HAP-1 (cell line): ENCODE results near the gene GFPT1.
A peak's percentile ranks its signal among the peaks of the same experiment; 100 is the strongest.

Source experiments
- DNase-seq, 2 experiments: peaks; one replicate each; pipeline ENCODE4 v3.0.0-alpha.2; 2016 to 2020; ENCODE audit warnings: low spot score in 2 of 2
- H3K27me3 ChIP-seq: fragments of 250-450 bp; sonication (Bioruptor Pico); 2 replicates; pipeline ENCODE4 v1.5.1; 2020; ENCODE audit warnings: low read depth, mild to moderate bottlenecking, moderate library complexity
- H3K36me3 ChIP-seq: fragments of 250-450 bp; sonication (Bioruptor Pico); replicated peaks from 2 replicates; pipeline ENCODE4 v1.5.1; 2020; ENCODE audit warnings: mild to moderate bottlenecking
- H3K4me1 ChIP-seq: fragments of 250-450 bp; sonication (Bioruptor Pico); 2 replicates; pipeline ENCODE4 v1.5.1; 2020; ENCODE audit warnings: mild to moderate bottlenecking
- H3K4me3 ChIP-seq: fragments of 250-450 bp; sonication (Bioruptor Pico); 2 replicates; pipeline ENCODE4 v1.5.1; 2020; ENCODE audit warnings: mild to moderate bottlenecking, moderate library complexity
- H3K9me3 ChIP-seq: fragments of 250-450 bp; sonication (Bioruptor Pico); 2 replicates; pipeline ENCODE4 v1.5.1; 2020; ENCODE audit warnings: mild to moderate bottlenecking, moderate library complexity
- in situ Hi-C: fragments of 300-500 bp; cut with MboI; formaldehyde crosslinking; loops from 3 replicates; pipeline ENCODE4 v1.14.3; 2020; ENCODE audit warnings: low sequenced_read_pairs, inconsistent platforms, mixed read lengths

GFPT1 gene

GRCh38 chr2:69393963-69394362 is 6.9 kb upstream of the GFPT1 start:
- DNase-seq = no peak
- Histone ChIP-seq H3K4me3 (no peak overlapping the region), H3K4me1 (no peaks in the 10 kb centered on the region; the same call in none of the 2 replicates), H3K36me3 (peaks cover 6% of the 10 kb centered on the region), H3K9me3 (no peaks in the 10 kb centered on the region), H3K27me3 (no peaks in the 10 kb centered on the region)
- in situ Hi-C loops = no loop called here

DNA sequence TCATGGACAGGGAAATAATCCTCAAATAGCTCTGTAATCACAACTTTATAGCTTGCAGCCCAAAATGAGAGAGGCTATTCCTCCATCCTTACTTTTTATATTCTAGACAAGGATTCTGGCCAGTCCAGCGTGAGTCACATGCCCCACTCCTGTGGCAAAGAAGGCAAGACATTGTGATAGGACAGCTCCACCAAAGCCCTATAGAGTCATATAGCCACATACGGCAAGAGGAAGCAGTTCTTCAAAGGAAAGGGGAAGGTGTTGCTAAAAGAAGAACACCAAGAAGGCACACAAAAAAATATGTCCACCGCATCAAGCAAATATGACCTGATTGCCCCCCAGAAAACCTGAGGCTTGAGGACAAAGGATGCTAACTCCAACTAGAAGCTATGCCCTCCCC is 3.4 kb upstream of the GFPT1 start:
- Histone ChIP-seq H3K36me3 (0 out of 2 replicates have a peak, but pooled peaks cover 6% of the 10 kb centered on the region), H3K9me3 (no peaks in the 10 kb centered on the region), H3K4me1 (peaks cover 4% of the 10 kb centered on the region), H3K4me3 (no peak overlapping the region), H3K27me3 (no peaks in the 10 kb centered on the region)
- in situ Hi-C loops = no loop called here
- no peak for DNase-seq

DNA sequence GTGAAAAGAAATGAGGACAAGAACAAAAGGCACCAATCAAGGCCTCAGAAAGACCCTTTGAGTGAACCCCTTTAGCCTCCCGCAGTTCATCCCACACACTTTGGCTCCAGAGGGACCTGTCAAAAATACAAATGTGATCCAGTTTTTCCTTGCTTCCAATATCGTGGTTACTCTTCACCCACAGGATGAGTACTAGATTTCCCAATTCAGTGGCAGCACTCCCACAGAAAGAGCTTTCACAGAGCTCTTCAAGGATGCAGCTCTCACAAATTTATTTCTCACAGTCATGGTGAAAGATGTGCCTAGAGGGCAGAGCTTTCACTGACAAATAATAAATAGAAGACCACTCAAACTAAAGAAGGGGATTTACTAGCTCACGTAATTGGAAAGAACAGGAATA is 3.0 kb upstream of the GFPT1 start:
- no peak overlapping the region for H3K4me3 ChIP-seq
- H3K4me1 ChIP-seq = peaks cover 6% of the 10 kb centered on the region
- no peak for DNase-seq
- H3K27me3 ChIP-seq = no peaks in the 10 kb centered on the region
- H3K36me3 ChIP-seq = 0 out of 2 replicates have a peak, but pooled peaks cover 6% of the 10 kb centered on the region
- in situ Hi-C loops = no loop called here
- H3K9me3 ChIP-seq = no peaks in the 10 kb centered on the region

DNA sequence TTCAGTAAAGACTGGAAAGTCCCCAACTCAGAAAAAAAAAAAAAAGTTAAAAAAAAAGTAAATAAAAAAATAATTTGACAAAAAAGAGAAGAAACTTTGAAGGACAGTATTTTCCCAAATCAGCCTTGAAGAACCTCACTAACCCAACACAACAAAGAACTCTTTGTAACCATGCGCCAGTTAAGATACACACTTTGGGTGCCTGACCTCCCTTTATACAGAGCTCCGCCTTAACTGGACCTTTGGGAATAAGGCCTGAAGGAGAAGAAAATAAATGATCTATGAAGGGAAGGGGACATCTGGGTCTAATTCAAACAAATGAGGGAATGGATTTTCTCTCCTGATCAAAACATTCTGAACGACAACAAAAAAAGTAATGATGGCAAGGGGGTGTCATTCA is 2.2 kb upstream of the GFPT1 start:
- no peaks in the 10 kb centered on the region for H3K27me3 ChIP-seq
- H3K9me3 ChIP-seq = no peaks in the 10 kb centered on the region
- no peak for DNase-seq
- H3K4me1 ChIP-seq = peaks cover 11% of the 10 kb centered on the region
- no peak overlapping the region for H3K4me3 ChIP-seq
- 0 out of 2 replicates have a peak, but pooled peaks cover 3% of the 10 kb centered on the region for H3K36me3 ChIP-seq
- in situ Hi-C loops = no loop called here

DNA sequence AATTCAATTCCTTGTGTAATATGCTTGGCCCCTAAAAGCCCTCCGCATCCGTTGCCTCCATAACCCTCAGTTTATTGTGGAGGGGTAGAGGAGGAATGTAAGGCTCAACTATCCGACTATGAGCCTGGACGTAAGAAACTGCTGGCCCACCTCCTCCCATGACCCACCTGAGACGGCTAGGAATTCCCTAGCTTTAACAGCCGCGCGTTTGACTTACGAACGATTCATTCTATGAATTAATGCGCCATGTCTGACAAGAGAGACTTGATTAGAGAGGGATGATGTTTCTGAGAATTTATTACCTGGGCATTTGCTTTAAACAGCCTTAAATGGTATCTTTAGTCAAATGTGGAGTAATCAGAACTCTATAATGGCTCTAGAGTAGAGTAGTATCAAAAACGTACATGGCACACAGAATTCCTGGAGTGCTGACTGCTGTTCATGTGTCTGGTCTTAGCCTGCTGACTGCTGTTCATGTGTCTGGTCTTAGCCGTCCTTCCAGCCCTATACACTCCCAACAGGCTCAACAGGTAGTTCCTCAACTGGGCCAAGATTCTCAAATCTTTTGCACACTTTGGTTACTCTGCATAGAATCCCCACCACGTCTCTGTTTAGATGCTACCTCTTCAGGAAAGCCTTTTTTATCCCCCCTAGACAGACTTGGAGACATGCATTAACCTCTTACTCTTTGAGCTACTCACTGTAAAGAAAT is 899 bp upstream of the GFPT1 start:
- H3K4me1 ChIP-seq = peaks cover 19% of the 10 kb centered on the region

DNA sequence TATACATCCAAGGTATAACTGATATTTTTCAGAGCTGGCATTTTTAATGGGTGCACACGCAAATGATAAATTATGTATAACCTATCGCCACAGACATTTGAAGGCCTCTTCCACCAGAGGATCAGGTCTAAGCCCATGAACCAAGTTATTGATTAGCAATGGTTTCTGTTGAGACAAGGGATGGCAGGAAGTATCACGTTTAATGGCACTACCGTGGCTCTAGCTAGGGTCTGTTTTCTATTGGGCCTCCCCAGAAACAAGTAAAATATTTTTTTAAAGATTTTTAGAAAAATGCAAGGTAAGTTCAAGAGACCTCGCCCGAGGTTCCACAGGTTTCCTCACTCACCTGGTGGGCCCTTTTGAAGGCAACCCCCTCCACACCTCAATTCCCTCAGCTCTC is 667 bp downstream of the GFPT1 start:
- DNase-seq = peak in 1 of 2 experiments; percentile 7
- Histone ChIP-seq H3K36me3 (peaks cover 7% of the 10 kb centered on the region), H3K4me1 (peaks cover 30% of the 10 kb centered on the region), H3K9me3 (no peaks in the 10 kb centered on the region), H3K4me3 (peak overlapping the region; percentile 90), H3K27me3 (no peaks in the 10 kb centered on the region)
- in situ Hi-C loops = no loop called here

More for the DNA sequence above, 899 bp upstream of the GFPT1 start:
- no peak for DNase-seq
- in situ Hi-C loops = no loop called here
- peaks cover 2% of the 10 kb centered on the region; the same call in 1 of the 2 replicates for H3K36me3 ChIP-seq
- peak overlapping the region; percentile 90 for H3K4me3 ChIP-seq
- no peaks in the 10 kb centered on the region for H3K27me3 ChIP-seq
- no peaks in the 10 kb centered on the region for H3K9me3 ChIP-seq

DNA sequence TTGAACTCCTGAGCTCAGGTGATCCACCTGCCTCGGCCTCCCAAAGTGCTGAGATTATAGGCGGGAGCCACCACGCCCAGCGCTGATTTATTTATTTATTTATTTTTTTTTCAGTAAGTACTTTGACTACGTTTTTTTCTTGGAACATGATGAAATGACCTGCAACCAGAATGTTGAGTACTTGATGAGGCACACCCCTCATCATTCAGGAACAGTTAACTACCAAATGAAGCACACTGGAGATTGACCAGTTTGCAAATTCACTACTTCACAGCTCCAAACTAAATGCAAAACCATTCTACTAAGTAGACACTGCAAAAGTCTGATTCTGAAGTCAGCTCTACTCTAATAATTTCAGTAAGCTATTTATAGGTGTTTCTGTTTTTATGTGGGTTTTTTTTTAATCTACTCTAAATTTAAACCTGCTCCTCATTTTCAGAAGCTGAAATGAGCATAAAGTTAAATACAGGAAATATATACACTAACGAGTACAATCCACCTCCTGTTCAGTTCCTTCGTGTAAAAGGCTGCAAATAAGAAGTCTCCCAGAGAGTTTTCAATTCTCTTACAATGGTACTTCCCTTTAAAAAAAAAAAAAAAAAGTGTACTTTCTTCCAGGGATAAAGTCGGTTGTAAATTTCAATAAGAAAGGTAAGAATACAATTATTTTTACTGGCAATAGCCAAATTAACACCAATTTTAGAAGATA is 1.4 kb downstream of the GFPT1 start:
- no peaks in the 10 kb centered on the region for H3K27me3 ChIP-seq
- peaks cover 30% of the 10 kb centered on the region for H3K4me1 ChIP-seq
- H3K9me3 ChIP-seq = no peaks in the 10 kb centered on the region
- in situ Hi-C loops = no loop called here
- DNase-seq = peak in 1 of 2 experiments; percentile 14
- H3K4me3 ChIP-seq = peak overlapping the region; percentile 90
- H3K36me3 ChIP-seq = peaks cover 7% of the 10 kb centered on the region

DNA sequence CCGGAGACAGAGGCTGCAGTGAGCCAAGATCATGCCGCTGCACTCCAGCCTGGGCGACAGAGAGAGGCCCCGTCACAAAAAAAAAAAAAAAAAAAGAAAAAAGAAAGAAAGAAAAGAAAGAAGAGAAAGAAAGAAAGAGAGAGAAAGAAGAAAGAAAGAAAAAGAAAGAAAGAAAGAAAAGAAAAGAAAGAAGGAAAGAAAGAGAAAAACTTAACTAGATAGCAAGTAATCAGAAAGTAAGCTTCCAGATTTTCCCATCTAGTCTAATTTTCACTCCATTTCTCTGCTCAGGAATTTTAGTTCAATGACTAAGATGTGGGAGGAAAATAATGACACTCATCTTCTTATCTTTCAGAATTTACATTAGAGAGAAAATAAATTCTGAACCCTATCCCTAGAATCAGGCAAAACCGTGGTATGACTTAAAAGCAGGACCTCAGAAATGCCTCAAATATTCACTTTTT is 2.4 kb downstream of the GFPT1 start:
- H3K36me3 ChIP-seq = peaks cover 7% of the 10 kb centered on the region
- no peak for DNase-seq
- H3K4me1 ChIP-seq = peaks cover 30% of the 10 kb centered on the region
- no peaks in the 10 kb centered on the region for H3K9me3 ChIP-seq
- in situ Hi-C loops = no loop called here
- H3K4me3 ChIP-seq = no peak overlapping the region
- no peaks in the 10 kb centered on the region for H3K27me3 ChIP-seq

DNA sequence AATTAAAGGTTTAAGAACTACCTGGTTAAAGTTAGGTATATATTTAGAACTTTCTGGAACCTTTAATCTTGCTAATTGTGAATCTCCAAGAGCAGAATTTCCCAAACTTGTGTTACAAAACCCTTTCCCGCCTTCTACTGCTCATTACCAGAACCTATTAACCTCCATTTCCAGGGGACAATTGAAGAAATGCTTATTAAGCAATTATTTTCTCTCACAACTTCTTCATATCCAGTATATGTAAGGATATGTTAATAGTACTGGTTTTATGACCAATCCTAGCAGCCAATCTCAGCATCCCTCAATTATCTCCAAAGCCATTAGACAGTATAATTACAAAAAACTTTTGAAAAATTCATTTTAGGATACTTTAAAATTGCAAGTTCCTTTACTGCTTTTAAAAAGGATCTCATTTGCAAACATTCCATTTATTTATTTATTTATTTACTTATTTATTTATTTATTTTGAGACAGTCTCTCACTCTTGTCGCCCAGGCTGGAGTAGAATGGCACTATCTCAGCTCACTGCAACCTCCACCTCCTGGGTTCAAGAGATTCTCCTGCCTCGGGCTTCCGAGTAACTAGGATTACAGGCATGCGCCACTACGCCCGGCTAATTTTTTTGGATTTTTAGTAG is 3.7 kb downstream of the GFPT1 start:
- no peak for DNase-seq
- Histone ChIP-seq H3K36me3 (peaks cover 7% of the 10 kb centered on the region), H3K4me3 (no peak overlapping the region), H3K27me3 (no peaks in the 10 kb centered on the region), H3K4me1 (peaks cover 33% of the 10 kb centered on the region), H3K9me3 (no peaks in the 10 kb centered on the region)
- in situ Hi-C loops = no loop called here

- peaks cover 30% of the 10 kb centered on the region for H3K4me1 ChIP-seq
- H3K27me3 ChIP-seq = no peaks in the 10 kb centered on the region
- in situ Hi-C loops = no loop called here
- DNase-seq = no peak
- H3K36me3 ChIP-seq = peaks cover 7% of the 10 kb centered on the region
- H3K9me3 ChIP-seq = no peaks in the 10 kb centered on the region
- no peak overlapping the region for H3K4me3 ChIP-seq
Measured at GRCh38 chr2:69382547-69382946, 4.5 kb downstream of the GFPT1 start.

GRCh38 chr2:69381337-69381737 is 5.7 kb downstream of the GFPT1 start:
- Histone ChIP-seq H3K4me1 (peaks cover 28% of the 10 kb centered on the region), H3K9me3 (no peaks in the 10 kb centered on the region), H3K4me3 (no peak overlapping the region), H3K36me3 (peaks cover 7% of the 10 kb centered on the region), H3K27me3 (no peaks in the 10 kb centered on the region)
- DNase-seq = no peak
- in situ Hi-C loops = no loop called here

DNA sequence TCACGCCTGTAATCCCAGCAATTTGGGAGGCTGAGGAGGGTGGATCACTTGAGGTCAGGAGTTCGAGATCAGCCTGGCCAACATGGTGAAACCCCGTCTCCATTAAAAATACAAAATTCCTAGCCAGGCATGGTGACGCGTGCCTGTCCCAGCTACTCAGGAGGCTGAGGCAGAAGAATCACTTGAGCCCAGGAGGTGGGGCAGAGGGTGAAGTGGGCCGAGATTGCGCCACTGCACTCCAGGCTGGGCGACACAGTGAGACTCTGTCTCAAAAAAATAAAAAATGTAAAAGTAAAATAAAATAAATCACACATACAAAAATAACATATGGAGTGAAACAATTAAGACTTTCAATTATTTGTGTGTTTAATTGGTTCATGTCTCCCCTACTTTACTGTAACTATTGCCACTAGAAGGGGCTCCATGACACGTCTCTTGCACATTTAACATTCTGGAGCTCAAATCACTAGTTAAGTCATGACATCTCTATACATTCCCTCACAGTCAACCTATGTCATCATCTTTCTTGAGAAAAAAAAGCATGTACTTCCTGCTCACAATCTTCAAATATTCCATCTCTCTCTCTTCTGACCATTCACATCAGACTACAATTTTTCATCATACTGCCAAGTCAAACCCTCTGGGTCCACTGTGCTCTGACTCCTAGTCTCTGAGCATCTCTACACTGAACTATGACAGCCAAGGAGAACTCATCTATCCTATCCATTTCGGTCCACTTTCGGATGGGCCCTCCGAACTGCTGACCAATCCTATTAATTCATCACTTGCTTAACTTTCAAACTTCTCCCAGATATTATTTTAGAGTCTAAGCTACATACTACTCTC is 6.7 kb downstream of the GFPT1 start:
- Histone ChIP-seq H3K27me3 (no peaks in the 10 kb centered on the region), H3K36me3 (peaks cover 7% of the 10 kb centered on the region), H3K9me3 (no peaks in the 10 kb centered on the region), H3K4me3 (no peak overlapping the region), H3K4me1 (peaks cover 33% of the 10 kb centered on the region)
- in situ Hi-C loops = no loop called here
- no peak for DNase-seq

- in situ Hi-C loops = no loop called here
- DNase-seq = no peak
- Histone ChIP-seq H3K36me3 (peaks cover 18% of the 10 kb centered on the region), H3K4me3 (no peak overlapping the region), H3K4me1 (peaks cover 12% of the 10 kb centered on the region), H3K27me3 (no peaks in the 10 kb centered on the region), H3K9me3 (no peaks in the 10 kb centered on the region)
Measured at GRCh38 chr2:69376403-69376802, 10.6 kb downstream of the GFPT1 start.
